Measurements from ENCODE around the gene GPC6.

The GPC6 gene

DNA sequence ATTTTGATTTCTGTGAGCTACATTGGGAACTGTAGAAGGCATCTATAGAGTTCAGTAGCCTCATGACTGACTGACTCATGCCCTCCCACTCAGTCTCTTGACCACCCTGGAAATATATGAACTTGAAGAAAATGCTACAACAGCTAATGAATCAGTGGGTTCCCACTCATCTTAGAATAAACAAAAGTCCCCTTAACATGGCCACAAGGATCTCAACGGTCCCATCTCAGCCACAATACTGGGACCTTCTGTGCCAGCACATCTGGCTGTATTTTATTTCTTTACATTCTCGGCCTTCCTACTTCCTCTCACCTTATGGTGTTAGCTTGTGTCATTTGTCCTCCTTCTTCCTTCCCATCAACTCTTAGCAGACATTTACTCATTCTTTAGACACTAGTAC, 633.1 kb downstream of the GPC6 start:
- TF ChIP-seq, protein P1, sequence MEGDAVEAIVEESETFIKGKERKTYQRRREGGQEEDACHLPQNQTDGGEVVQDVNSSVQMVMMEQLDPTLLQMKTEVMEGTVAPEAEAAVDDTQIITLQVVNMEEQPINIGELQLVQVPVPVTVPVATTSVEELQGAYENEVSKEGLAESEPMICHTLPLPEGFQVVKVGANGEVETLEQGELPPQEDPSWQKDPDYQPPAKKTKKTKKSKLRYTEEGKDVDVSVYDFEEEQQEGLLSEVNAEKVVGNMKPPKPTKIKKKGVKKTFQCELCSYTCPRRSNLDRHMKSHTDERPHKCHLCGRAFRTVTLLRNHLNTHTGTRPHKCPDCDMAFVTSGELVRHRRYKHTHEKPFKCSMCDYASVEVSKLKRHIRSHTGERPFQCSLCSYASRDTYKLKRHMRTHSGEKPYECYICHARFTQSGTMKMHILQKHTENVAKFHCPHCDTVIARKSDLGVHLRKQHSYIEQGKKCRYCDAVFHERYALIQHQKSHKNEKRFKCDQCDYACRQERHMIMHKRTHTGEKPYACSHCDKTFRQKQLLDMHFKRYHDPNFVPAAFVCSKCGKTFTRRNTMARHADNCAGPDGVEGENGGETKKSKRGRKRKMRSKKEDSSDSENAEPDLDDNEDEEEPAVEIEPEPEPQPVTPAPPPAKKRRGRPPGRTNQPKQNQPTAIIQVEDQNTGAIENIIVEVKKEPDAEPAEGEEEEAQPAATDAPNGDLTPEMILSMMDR (IDR thresholded peaks at IDR 0.05; ENCODE audit: borderline replicate concordance, insufficient read depth, low read depth, low read length): no peak
- H3K4me3 ChIP-seq (ENCODE audit: low read depth, low read length): no peak overlapping the region

DNA sequence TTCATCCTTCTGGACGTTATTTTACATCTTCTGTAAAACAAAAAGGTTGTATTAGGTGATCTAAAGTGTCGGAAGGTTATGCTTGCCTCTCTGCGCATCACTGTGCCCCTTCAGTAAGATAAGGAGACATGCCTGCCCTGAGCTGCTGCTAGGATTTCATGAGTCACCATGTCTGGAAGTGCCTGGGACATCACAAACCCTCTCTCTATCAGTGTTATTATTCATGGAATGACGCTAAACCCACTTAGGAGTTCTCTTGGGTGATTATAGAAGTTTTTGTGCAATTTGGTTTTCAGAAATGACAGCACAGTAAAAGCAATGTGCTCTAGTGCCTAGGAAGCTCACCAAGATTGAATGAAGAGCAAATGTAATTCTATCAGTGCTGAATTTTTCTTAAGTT, 635.2 kb downstream of the GPC6 start:
- H3K4me3 ChIP-seq (ENCODE audit: low read depth, low read length): no peak overlapping the region
- TF ChIP-seq, protein P1 (IDR thresholded peaks at IDR 0.05; ENCODE audit: borderline replicate concordance, insufficient read depth, low read depth, low read length): no peak

DNA sequence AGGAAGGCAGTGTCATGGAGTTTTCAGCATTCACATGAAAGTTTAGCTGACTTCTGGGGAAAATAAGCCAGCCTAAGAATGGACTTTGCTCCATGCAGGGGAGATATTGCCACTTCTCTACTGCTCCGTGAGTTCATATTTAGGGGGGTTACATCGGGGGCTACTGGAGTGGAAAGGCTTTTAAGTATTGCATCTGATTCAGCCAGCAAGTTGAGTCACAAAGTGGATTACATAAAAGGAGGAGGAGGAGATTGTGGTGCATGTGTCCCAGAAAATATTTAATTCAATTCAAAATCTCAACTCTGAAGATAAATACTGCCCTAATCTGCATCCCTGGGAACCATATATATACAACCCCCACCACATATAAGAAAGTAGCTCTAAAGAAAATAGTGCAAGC, 635.7 kb downstream of the GPC6 start:
- no peak overlapping the region for H3K4me3 ChIP-seq (ENCODE audit: low read depth, low read length)
- TF ChIP-seq, protein P1 (IDR thresholded peaks at IDR 0.05; ENCODE audit: borderline replicate concordance, insufficient read depth, low read depth, low read length): no peak

DNA sequence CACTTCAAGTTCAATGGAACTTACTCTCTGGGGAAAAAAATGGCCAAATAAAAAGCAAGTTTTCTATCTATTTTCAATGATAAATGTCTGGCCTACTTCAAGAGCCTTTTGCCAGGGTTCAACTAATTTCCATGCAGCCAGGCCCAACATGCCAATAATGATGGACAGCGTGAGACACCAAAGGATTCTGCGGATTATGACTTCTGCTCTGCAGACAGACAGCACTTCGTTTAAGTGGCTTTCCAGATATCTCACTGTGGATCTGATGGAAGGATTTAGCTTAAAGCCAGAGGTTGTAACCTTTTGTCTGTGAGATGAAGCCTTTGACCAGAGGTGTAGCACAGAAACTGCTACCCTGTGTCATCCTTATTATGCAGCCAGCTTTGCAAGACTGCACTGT, 638.6 kb downstream of the GPC6 start:
- TF ChIP-seq, protein P1 (IDR thresholded peaks at IDR 0.05; ENCODE audit: borderline replicate concordance, insufficient read depth, low read depth, low read length): no peak

DNA sequence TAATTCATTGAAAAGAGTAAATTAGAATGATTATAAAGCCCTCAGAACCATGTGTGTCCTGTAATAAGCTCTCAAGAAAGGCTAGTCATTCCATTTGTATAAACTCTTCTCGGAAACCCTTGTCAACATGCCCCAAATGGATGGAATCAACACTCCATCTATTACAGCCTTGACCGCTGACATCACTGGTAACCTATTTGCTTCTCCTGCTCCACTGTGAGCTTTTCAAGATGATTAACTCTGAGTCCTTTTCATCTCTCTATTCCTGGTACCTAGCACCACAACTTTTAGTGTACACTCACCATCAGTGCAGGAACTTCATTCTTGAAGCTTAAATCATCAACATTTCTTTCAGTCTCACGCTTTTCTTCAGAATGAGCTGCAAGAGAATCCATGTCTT, 640.9 kb downstream of the GPC6 start:
- TF ChIP-seq, protein P1 (IDR thresholded peaks at IDR 0.05; ENCODE audit: borderline replicate concordance, insufficient read depth, low read depth, low read length): no peak
- H3K4me3 ChIP-seq (ENCODE audit: low read depth, low read length): no peak overlapping the region

More for the DNA sequence above, 638.6 kb downstream of the GPC6 start:
- H3K4me3 ChIP-seq (ENCODE audit: low read depth, low read length): no peak overlapping the region

DNA sequence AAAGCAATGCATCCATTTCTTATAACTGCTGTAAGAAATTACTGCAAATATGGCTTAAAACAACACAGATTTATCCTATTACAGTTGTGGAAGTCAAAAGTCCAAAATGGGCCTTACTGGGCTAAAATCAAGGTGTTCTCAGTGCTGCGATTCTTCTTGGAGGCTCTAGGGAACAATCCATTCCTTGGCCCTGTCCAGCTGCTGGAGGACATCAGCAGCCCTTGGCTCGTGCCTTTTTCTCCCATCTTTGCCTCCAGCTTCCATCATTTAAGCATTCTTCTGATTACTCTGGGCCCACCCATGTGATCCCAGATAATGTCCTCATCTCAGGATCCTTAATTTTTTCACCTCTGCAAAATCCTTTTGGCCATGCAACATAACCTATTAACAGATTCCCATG, 645.8 kb downstream of the GPC6 start:
- TF ChIP-seq, protein P1 (IDR thresholded peaks at IDR 0.05; ENCODE audit: borderline replicate concordance, insufficient read depth, low read depth, low read length): no peak
- H3K4me3 ChIP-seq (ENCODE audit: low read depth, low read length): no peak overlapping the region

DNA sequence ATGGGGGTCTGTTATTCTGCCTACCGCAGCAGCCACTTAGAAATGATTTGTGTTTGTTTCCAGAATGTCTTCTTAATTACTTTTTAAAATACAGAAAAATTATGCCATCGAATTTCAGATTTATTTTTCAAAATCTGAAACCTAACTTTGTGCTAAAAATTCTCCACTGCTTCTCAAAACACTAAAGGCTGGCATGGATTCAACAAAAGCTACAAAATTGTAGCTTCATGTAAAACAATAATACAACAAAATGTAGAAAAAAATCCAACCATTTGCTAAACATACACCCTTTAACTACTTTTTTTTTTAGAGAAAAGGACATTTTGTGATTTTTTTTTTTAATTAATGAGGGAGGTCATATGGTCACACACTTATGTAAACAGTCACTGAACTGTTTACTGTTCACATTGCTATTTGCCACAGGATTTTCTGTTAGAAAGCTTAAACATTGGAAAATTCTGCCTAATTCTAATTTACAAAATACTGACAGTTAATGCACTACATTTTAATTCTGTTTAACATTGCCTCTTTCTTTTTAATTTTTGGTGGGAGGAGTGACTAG, 646.3 kb downstream of the GPC6 start:
- TF ChIP-seq, protein P1 (IDR thresholded peaks at IDR 0.05; ENCODE audit: borderline replicate concordance, insufficient read depth, low read depth, low read length): no peak
- H3K4me3 ChIP-seq (ENCODE audit: low read depth, low read length): no peak overlapping the region

All from GM12875 (cell line).